Measurements from ENCODE around the gene RNH1.

The RNH1 gene

GRCh38 chr11:454801-455565, 52.1 kb downstream of the RNH1 start:
- DNase-seq = no peak

- DNase-seq = no peak
Measured at GRCh38 chr11:454043-454442, 53.0 kb downstream of the RNH1 start.

GRCh38 chr11:453564-453963, 53.5 kb downstream of the RNH1 start:
- DNase-seq = no peak

GRCh38 chr11:452916-453527, 54.0 kb downstream of the RNH1 start:
- DNase-seq = no peak

GRCh38 chr11:452203-452744, 54.8 kb downstream of the RNH1 start:
- no peak for DNase-seq

- DNase-seq = no peak
Measured at GRCh38 chr11:451738-452137, 55.3 kb downstream of the RNH1 start.

- peak; percentile 5 for DNase-seq
Measured at GRCh38 chr11:450809-451451, 56.1 kb downstream of the RNH1 start.

- DNase-seq = peak; percentile 66
Measured at GRCh38 chr11:449889-450808, 56.9 kb downstream of the RNH1 start, which contains the start of gene PTDSS2. Gene PTDSS2 (plus strand): TSS chr11:450279. CDS start chr11:450456, 177 bp downstream.

GRCh38 chr11:447923-448731, 58.9 kb downstream of the RNH1 start:
- DNase-seq = peak; percentile 47

GRCh38 chr11:446891-447290, 60.2 kb downstream of the RNH1 start:
- DNase-seq = no peak

- no peak for DNase-seq
Measured at GRCh38 chr11:445765-446588, 61.1 kb downstream of the RNH1 start.
